GM23338 (cell line): ENCODE measurements around the gene FTCD. TPM values are rescaled to one million over a fixed set of nuclear protein-coding genes. Genes with fewer than 3 reads are reported as not detected.
A peak's percentile ranks its signal among the peaks of the same experiment; 100 is the strongest.

Experiments
- ATAC-seq: fragments of 200-7000 bp; cut with Tn5 transposase; 3 replicates; pipeline ENCODE4 v1.9.1; 2020
- DNase-seq: peaks from one replicate; pipeline ENCODE4 v3.0.0-alpha.2; 2015; ENCODE audit warnings: low spot score
- H2AFZ ChIP-seq: fragments of 200-600 bp; sonication (generic); 2 replicates; pipeline ENCODE4 v1.8.0; 2016; ENCODE audit warnings: antibody characterized with exemption, mild to moderate bottlenecking, moderate library complexity
- H3F3A ChIP-seq: fragments of 200-600 bp; sonication (generic); replicated peaks from 2 replicates; pipeline ENCODE4 v1.8.0; 2017; ENCODE audit warnings: antibody characterized with exemption, mixed run types, low read depth
- H3K27ac ChIP-seq: fragments of 200-600 bp; sonication (generic); 2 replicates; pipeline ENCODE4 v1.6.1; 2016; ENCODE audit warnings: low read depth
- H3K27me3 ChIP-seq: fragments of 200-600 bp; sonication (generic); 2 replicates; pipeline ENCODE4 v1.8.0; 2016; ENCODE audit warnings: mild to moderate bottlenecking, mixed run types, moderate library complexity; ENCODE audit not compliant: insufficient read depth
- H3K36me3 ChIP-seq: fragments of 200-600 bp; sonication (generic); 2 replicates; pipeline ENCODE4 v1.8.0; 2016; ENCODE audit warnings: mild to moderate bottlenecking; ENCODE audit not compliant: insufficient read depth
- H3K4me1 ChIP-seq: fragments of 200-600 bp; sonication (generic); 2 replicates; pipeline ENCODE4 v1.8.0; 2016; ENCODE audit warnings: mild to moderate bottlenecking, moderate library complexity; ENCODE audit not compliant: insufficient read depth
- H3K4me2 ChIP-seq: fragments of 200-600 bp; sonication (generic); 2 replicates; pipeline ENCODE4 v1.7.1; 2017; ENCODE audit warnings: mixed run types
- H3K4me3 ChIP-seq: fragments of 200-600 bp; sonication (generic); 2 replicates; pipeline ENCODE4 v1.6.1; 2016; ENCODE audit warnings: mixed run types
- H3K79me2 ChIP-seq: fragments of 200-600 bp; sonication (generic); replicated peaks from 2 replicates; pipeline ENCODE4 v1.8.0; 2017; ENCODE audit warnings: mild to moderate bottlenecking; ENCODE audit not compliant: insufficient read depth
- H3K9me2 ChIP-seq: fragments of 200-600 bp; sonication (generic); 2 replicates; pipeline ENCODE4 v1.8.0; 2017; ENCODE audit not compliant: insufficient read depth
- H4K20me1 ChIP-seq: fragments of 200-600 bp; sonication (generic); replicated peaks from 2 replicates; pipeline ENCODE4 v1.8.0; 2017; ENCODE audit warnings: mild to moderate bottlenecking; ENCODE audit not compliant: insufficient read depth
- H3K27ac Mint-ChIP-seq: 2 replicates; pipeline ENCODE4 v1.8.0; 2020; ENCODE audit warnings: inconsistent platforms, mild to moderate bottlenecking, moderate library complexity, mixed read lengths
- H3K27me3 Mint-ChIP-seq: 3 replicates; pipeline ENCODE4 v1.8.0; 2022; ENCODE audit warnings: low read depth, mild to moderate bottlenecking, moderate library complexity, mixed read lengths, inconsistent platforms; ENCODE audit not compliant: insufficient read depth, poor library complexity
- H3K36me3 Mint-ChIP-seq: 3 replicates; pipeline ENCODE4 v1.8.0; 2021; ENCODE audit warnings: low read depth, mild to moderate bottlenecking, inconsistent platforms, moderate library complexity, mixed read lengths
- H3K4me1 Mint-ChIP-seq: 3 replicates; pipeline ENCODE4 v1.8.0; 2020; ENCODE audit warnings: mild to moderate bottlenecking, inconsistent platforms, mixed read lengths
- H3K4me3 Mint-ChIP-seq: 3 replicates; pipeline ENCODE4 v1.8.0; 2021; ENCODE audit warnings: moderate library complexity, mild to moderate bottlenecking, inconsistent platforms, mixed read lengths
- H3K9me3 Mint-ChIP-seq: 3 replicates; pipeline ENCODE4 v1.8.0; 2020; ENCODE audit warnings: moderate library complexity, mild to moderate bottlenecking, inconsistent platforms, mixed read lengths
- POLR2AphosphoS5 ChIP-seq: IDR thresholded peaks from 2 replicates; pipeline ENCODE4 v1.6.1; 2016; ENCODE audit warnings: antibody characterized with exemption, low read depth
- ZNF462 ChIP-seq: fragments of 250-450 bp; sonication (Bioruptor Pico); IDR thresholded peaks from 2 replicates; pipeline ENCODE4 v1.5.0; 2020; ENCODE audit warnings: mild to moderate bottlenecking, moderate library complexity
- polyA plus RNA-seq: library from polyadenylated mRNA; unstranded; fragments of >200 nt; fragmentation: Nextera tagmentation; extraction: Ambion mirVana; gene quantifications from 2 replicates; pipeline ENCODE4 v1.2.1, GENCODE V29; 2016
- total RNA-seq: library from RNA; depleted of rRNA; stranded (reverse); fragments of >200 nt; shearing (Covaris generic); gene quantifications from 2 replicates; pipeline ENCODE4 v1.2.3, GENCODE V29; 2014

Gene FTCD
- total and polyA plus RNA-seq, 2 experiments from 2014 or later = 0.90 to 2.3 TPM

- no peak overlapping the region for H3K4me3 Mint-ChIP-seq
Measured at GRCh38 chr21:46131838-46132651, 23.3 kb downstream of the FTCD start.

More at GRCh38 chr21:46131838-46132651, 23.3 kb downstream of the FTCD start:
- H3K4me2 ChIP-seq = no peak overlapping the region
- no peaks in the 10 kb centered on the region for H3F3A ChIP-seq
- no peaks in the 10 kb centered on the region for H3K9me3 Mint-ChIP-seq
- peaks cover 8% of the 10 kb centered on the region for H3K27me3 Mint-ChIP-seq
- peaks cover 7% of the 10 kb centered on the region for H3K4me1 Mint-ChIP-seq
- H3K27me3 ChIP-seq = no peaks in the 10 kb centered on the region
- H2AFZ ChIP-seq = no peak overlapping the region
- H4K20me1 ChIP-seq = no peaks in the 10 kb centered on the region
- no peak overlapping the region for H3K27ac Mint-ChIP-seq
- H3K4me3 ChIP-seq = no peak overlapping the region
- TF ChIP-seq ZNF462 (CRISPR knock-in tag) (no peak), POLR2AphosphoS5 (peak; percentile 24; the same call in 1 of the 2 replicates)
- H3K36me3 Mint-ChIP-seq = no peaks in the 10 kb centered on the region; the same call in 2 of the 3 replicates
- H3K9me2 ChIP-seq = no peaks in the 10 kb centered on the region
- H3K4me1 ChIP-seq = no peaks in the 10 kb centered on the region
- no peak overlapping the region for H3K27ac ChIP-seq
- no peaks in the 10 kb centered on the region for H3K36me3 ChIP-seq
- no peaks in the 10 kb centered on the region for H3K79me2 ChIP-seq
- no peak for DNase-seq
- no peak for ATAC-seq
